GM12875 (cell line): ENCODE data around the gene TP53I11.

Experiments
- H3K4me3 ChIP-seq: one replicate; pipeline ENCODE4 v1.5.1; 2011; ENCODE audit warnings: low read depth, low read length, control low read depth
- CTCF ChIP-seq: IDR thresholded peaks from 2 replicates; pipeline ENCODE4 v1.5.1; 2011; ENCODE audit warnings: low read depth, mild to moderate bottlenecking, control low read depth, inconsistent platforms, low read length, moderate library complexity, borderline replicate concordance; ENCODE audit not compliant: insufficient read depth

TP53I11 gene

GRCh38 chr11:44917741-44918140 lies 32.9 kb downstream of the TP53I11 start:
- H3K4me3 ChIP-seq = no peak overlapping the region
- TF ChIP-seq CTCF = no peak

- H3K4me3 ChIP-seq = no peak overlapping the region
- no peak for TF ChIP-seq CTCF
Observed at GRCh38 chr11:44916801-44917385, 33.8 kb downstream of the TP53I11 start.

GRCh38 chr11:44916331-44916730 lies 34.4 kb downstream of the TP53I11 start:
- TF ChIP-seq CTCF = no peak
- no peak overlapping the region for H3K4me3 ChIP-seq

GRCh38 chr11:44915621-44916020 lies 35.1 kb downstream of the TP53I11 start:
- no peak overlapping the region for H3K4me3 ChIP-seq
- no peak for TF ChIP-seq CTCF

GRCh38 chr11:44915004-44915403 lies 35.7 kb downstream of the TP53I11 start:
- no peak for TF ChIP-seq CTCF
- H3K4me3 ChIP-seq = no peak overlapping the region

GRCh38 chr11:44914105-44914504 lies 36.6 kb downstream of the TP53I11 start:
- TF ChIP-seq CTCF = no peak
- H3K4me3 ChIP-seq = no peak overlapping the region

GRCh38 chr11:44913502-44913901 lies 37.2 kb downstream of the TP53I11 start:
- no peak overlapping the region for H3K4me3 ChIP-seq
- TF ChIP-seq CTCF = no peak
